GM12865 (cell line): ENCODE data around the gene ARMC2.

Source experiments
- DNase-seq: peaks from one replicate; pipeline ENCODE4 v3.0.0; 2010; ENCODE audit warnings: low read depth
- H3K4me3 ChIP-seq: 2 replicates; pipeline ENCODE4 v1.5.1; 2011; ENCODE audit warnings: mild to moderate bottlenecking, low read depth, low read length, control low read depth
- CTCF ChIP-seq: IDR thresholded peaks from 2 replicates; pipeline ENCODE4 v1.5.1; 2011; ENCODE audit warnings: low read length, control low read depth, low read depth, inconsistent platforms; ENCODE audit not compliant: insufficient read depth; ENCODE audit errors: missing control alignments

Gene ARMC2

DNA sequence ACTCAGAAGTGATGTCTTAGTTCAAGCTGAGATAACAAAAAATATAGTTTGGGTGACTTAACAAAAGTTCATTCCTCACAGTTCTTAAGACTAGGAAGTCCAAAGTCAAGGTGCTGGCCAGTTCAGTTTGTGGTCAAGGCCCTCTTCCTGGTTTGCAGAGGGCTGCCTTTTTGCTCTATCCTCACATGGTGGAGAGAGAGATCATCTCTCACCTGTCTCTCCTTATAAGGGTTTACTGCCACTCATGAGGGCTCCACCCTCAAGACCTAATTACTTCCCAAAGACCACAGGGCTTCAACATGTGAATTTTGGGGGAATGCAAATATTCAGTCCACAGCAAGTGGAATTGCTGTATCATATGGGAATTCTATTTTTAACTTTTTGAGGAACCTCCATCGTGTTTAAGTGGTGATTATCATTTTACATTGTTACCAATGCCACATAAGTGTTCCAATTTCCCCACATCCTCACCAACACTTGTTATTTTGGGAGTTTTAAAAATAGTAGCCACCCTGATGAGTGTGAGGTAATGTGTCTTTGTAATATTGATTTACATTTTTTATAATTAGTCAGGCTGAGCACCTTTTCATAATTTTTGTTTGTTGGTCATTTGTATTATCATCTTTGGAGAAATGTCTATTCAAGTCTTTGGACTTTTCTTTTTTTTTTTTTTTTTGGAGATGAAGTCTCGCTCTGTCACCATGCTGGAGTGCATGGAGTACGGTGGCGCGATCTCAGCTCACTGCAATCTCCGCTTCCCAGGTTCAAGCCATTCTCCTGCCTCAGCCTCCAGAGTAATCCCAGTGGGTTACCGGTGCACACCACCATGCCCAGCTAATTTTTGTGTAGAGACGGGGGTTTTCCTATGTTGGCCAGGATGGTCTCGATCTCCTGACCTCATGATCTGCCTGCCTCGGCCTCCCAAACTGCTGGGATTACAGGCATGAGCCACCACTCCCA, 134.2 kb downstream of the ARMC2 start:
- no peak for TF ChIP-seq CTCF
- H3K4me3 ChIP-seq, result no peak overlapping the region
- no peak for DNase-seq

DNA sequence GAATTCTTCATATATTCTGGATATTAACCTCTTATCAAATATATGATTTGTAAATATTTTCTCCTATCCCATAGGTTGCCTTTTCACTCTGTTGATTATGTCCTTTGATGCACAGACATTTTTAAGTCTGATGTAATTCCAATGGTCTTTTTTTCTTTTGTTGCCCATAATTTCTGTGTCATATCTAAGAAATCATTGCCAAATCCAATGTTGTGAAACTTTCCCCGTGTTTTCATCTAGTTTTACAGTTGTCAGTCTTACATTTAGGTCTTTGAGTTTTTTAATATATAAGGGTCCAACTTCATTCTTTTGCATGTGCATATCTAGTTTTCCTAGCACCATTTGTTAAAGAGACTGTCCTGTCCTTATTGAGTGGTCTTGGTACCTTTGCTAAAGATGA, 134.9 kb downstream of the ARMC2 start:
- no peak for TF ChIP-seq CTCF
- DNase-seq, result no peak
- H3K4me3 ChIP-seq, result no peak overlapping the region

DNA sequence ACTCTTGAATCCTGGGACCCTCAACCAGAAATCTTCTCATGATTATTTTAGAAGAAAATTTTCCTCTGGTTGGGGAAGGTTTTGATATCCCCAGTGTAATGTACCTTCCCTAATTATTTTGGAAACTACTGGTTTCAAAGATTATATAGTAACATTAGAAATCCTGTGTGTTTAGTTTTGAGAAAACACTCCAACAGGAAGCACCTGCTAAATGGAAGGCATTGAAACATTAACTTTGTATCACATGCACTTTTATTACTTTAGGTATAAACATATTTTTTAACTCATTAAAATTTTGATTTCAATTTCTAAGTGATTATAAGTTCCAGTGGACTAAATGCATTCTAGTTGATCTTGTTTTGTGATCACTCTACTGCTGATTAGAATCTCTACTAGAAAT, 137.1 kb downstream of the ARMC2 start:
- DNase-seq, result no peak
- no peak for TF ChIP-seq CTCF

DNA sequence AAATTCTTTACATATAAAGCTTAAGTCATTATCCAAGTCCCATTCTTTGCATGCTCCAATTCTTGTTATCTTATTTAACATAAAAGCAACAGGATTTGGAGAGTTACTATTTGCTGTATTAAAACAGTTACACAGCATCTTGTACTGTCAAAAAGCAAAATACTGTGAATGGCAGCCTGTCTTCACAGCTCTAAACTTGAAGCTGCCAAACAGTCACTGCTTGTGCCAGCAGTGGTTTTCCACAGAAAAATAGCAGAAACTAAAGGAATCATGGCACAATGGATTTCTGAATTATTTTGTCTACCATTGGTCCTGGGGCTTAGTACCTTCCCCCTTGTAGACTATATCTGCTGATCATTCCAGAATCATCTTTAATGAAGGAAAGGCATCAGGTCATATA, 138.9 kb downstream of the ARMC2 start:
- no peak for TF ChIP-seq CTCF
- H3K4me3 ChIP-seq, result no peak overlapping the region
- DNase-seq, result no peak

More for the DNA sequence above, 137.1 kb downstream of the ARMC2 start:
- H3K4me3 ChIP-seq, result no peak overlapping the region

DNA sequence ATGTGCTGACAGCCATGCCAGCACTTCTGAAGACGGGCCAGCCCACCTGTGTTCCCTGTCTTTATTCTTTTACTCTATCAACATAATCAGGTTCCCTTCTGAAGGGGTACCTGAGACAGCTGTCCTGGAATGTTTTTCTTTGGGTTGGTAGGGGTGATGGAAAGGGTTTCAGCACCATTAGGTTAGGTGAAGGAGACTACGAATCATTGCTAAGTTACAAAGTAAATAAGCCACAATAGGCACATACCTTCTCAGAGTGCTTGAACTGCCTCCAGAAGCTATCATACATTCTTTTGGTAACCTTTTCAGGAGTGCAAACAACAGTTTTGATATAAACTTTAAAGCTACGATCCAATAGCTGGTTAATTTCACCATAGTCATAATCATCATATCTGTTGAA, 140.1 kb downstream of the ARMC2 start:
- no peak for TF ChIP-seq CTCF
- no peak for DNase-seq
- no peak overlapping the region for H3K4me3 ChIP-seq

DNA sequence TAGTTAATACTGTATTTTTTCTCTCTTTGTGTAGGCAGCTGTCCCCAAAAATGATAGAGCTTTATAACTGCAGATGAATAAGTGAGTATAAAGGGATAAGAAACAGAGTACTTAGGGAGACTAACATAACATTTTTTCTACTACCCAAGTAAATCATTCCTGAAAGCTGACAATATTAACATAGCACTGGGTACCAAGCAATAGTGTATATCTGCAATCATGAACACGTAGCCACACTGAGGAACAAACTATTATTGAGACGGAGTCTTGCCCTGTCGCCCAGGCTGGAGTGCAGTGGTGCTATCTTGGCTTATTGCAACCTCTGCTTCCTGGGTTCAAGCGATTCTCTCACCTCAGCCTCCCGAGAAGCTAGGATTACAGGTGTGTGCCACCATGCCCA, 140.5 kb downstream of the ARMC2 start:
- no peak for TF ChIP-seq CTCF
- no peak for DNase-seq
- no peak overlapping the region for H3K4me3 ChIP-seq

GRCh38 chr6:108989700-108990099, 141.5 kb downstream of the ARMC2 start:
- no peak for TF ChIP-seq CTCF
- DNase-seq, result no peak
- no peak overlapping the region for H3K4me3 ChIP-seq
